Ishikawa (cell line): ENCODE data around the gene DOK4.

Experiments
- CREB1 ChIP-seq: IDR thresholded peaks from 2 replicates; pipeline ENCODE4 v1.6.1; 2012; ENCODE audit warnings: low read depth
- RAD21 ChIP-seq: IDR thresholded peaks from 2 replicates; pipeline ENCODE4 v1.6.1; 2012; ENCODE audit warnings: low read depth

DNA sequence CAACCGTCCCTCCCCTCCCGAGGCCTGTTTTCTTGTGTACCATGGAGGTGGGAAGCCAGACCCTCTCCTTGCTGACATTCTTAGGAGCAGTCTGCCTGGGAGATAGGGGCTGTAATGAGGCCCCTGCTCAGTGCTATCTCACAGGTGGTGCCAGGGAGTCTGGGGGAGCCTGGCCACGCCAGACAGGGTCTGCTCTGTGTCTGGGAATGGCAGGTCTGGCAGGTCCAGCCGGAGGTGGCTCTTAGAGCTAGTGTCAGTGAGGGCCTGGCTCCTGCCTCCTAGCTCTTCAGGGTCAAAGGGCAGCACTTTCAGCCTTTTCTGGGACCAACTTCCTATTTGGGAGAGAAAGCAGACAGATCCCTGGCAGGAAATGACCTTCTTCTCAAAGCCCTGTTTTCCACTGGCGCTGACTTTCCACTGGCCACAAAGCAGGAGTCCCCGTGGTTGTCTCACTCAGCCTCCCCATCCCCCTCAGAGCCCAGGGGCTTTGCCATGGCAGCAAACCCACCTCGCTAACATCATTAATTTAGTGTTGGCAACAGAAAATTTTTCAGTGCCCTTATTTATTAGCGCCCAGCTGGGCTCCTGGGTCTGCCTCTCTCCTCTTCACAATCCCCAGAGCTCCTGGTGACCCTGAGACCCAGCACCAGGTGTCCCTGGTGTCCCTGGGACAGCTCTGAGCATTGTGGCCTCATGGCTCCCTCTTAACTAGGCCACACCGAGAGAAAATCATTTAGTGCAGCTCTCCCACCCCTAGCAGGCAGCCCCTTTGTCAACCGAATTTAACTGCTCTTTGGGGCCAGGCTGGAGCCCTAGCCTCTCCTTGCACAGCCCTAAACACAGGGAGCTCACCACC, 24.0 kb upstream of the DOK4 start:
- TF ChIP-seq CREB1 (no peak), RAD21 (no peak)
